ENCODE measurements around the gene PRDM5. TPM values are rescaled to one million over a fixed set of nuclear protein-coding genes. Genes with fewer than 3 reads are reported as not detected.

PRDM5 gene
- total and polyA plus RNA-seq, 4 donors = 4.4 to 26.0 (median 9.3) TPM

DNA sequence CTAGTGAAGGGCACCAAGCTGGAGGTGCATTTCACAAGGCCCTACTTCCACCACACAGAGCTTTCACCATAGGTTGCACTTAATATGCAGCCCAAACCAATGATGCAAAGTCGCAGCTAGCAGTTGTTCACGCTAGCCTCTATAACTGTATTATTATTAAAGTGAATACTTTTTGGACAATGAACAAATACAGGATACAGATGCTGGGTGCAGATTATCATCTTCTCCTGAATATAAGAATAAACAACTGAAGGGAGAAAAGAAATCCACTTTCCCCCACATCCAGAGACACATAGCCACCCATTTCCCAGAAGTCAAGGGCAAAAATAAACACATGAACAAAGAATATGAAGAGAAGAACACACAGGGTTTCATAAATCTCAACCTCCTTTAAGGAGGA lies 107.2 kb downstream of the PRDM5 start:
- Histone ChIP-seq H3K4me1 (ENCODE audit: control insufficient read depth in 1 of 2, insufficient read depth in 2 of 2, low read length in 2 of 2) (no peaks in the 10 kb centered on the region), H3K27me3 (ENCODE audit: control insufficient read depth in 1 of 2, insufficient read depth in 2 of 2, low read length in 1 of 2) (no peaks in the 10 kb centered on the region), H3K9me3 (ENCODE audit: control insufficient read depth, low read length) (no peaks in the 10 kb centered on the region), H3K27ac (ENCODE audit: low read depth in 1 of 2, low read length in 2 of 2) (no peak overlapping the region), H3K36me3 (ENCODE audit: control insufficient read depth in 1 of 2, insufficient read depth in 2 of 2, low read length in 1 of 2) (peaks cover 0 to 2% of the 10 kb centered on the region in 2 donors), H3K4me3 (ENCODE audit: low read length in 2 of 2) (no peak overlapping the region)
- ATAC-seq (ENCODE audit: low FRiP score) (no peak), DNase-seq (no peak)
- 97 to 99% methylated on average over 2 of the region's 2 CpGs for WGBS, 2 donors
- intact Hi-C loops (cut with DNase I) = no loop called here

DNA sequence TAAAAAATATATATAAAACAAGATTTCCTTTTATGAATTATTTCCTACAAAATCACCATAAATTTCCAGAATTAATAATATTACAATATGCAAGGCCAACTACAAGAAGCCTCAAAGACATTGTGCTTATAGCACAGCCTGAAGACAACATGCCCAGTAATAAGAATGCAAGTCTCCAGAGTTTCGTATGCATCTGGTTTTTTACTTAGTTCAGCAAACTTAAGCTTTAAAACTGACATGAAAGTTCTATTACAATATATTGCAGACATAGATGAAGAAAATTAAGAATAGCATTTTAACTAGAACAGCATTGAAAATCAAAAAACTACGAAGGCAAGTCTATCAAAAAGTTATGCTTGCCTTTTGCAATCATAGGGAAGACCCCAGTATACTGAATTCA lies 107.6 kb downstream of the PRDM5 start:
- H3K4me1 ChIP-seq (ENCODE audit: control insufficient read depth in 1 of 2, insufficient read depth in 2 of 2, low read length in 2 of 2) = no peaks in the 10 kb centered on the region
- H3K27me3 ChIP-seq (ENCODE audit: control insufficient read depth in 1 of 2, insufficient read depth in 2 of 2, low read length in 1 of 2) = no peaks in the 10 kb centered on the region
- 90 to 92% methylated on average over 2 of the region's 2 CpGs for WGBS, 2 donors
- H3K9me3 ChIP-seq (ENCODE audit: control insufficient read depth, low read length) = no peaks in the 10 kb centered on the region
- intact Hi-C loops (cut with DNase I) = no loop called here
- DNase-seq (no peak), ATAC-seq (ENCODE audit: low FRiP score) (no peak)
- H3K36me3 ChIP-seq (ENCODE audit: control insufficient read depth in 1 of 2, insufficient read depth in 2 of 2, low read length in 1 of 2) = peaks cover 0 to 2% of the 10 kb centered on the region in 2 donors
- H3K4me3 ChIP-seq (ENCODE audit: low read length in 2 of 2) = no peak overlapping the region
- no peak overlapping the region for H3K27ac ChIP-seq (ENCODE audit: low read depth in 1 of 2, low read length in 2 of 2)

DNA sequence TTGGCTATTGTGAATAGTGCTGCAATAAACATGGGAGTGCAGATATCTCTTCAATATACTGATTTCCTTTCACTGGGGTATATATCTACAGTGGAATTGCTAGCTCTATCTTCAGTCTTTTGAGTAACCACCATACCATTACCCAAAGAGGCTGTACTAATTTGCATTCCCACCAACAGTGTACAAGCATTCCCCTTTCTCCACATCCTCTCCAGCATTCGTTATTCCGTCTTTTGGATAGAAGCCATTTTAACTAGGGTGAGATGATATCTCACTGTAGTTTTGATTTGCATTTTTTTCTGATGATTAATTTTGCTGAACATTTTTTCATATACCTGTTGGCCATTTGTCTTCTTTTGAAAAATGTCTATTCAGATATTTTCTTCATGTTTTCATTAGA lies 110.3 kb downstream of the PRDM5 start:
- Histone ChIP-seq H3K4me3 (ENCODE audit: low read length in 2 of 2) (no peak overlapping the region), H3K4me1 (ENCODE audit: control insufficient read depth in 1 of 2, insufficient read depth in 2 of 2, low read length in 2 of 2) (no peaks in the 10 kb centered on the region), H3K36me3 (ENCODE audit: control insufficient read depth in 1 of 2, insufficient read depth in 2 of 2, low read length in 1 of 2) (peaks cover 0 to 2% of the 10 kb centered on the region in 2 donors), H3K9me3 (ENCODE audit: control insufficient read depth, low read length) (no peaks in the 10 kb centered on the region), H3K27ac (ENCODE audit: low read depth in 1 of 2, low read length in 2 of 2) (no peak overlapping the region), H3K27me3 (ENCODE audit: control insufficient read depth in 1 of 2, insufficient read depth in 2 of 2, low read length in 1 of 2) (no peaks in the 10 kb centered on the region)
- DNase-seq (no peak), ATAC-seq (ENCODE audit: low FRiP score) (no peak)
- WGBS, 2 donors = 72 to 84% methylated on average over 2 of the region's 2 CpGs
- intact Hi-C loops (cut with DNase I) = no loop called here

DNA sequence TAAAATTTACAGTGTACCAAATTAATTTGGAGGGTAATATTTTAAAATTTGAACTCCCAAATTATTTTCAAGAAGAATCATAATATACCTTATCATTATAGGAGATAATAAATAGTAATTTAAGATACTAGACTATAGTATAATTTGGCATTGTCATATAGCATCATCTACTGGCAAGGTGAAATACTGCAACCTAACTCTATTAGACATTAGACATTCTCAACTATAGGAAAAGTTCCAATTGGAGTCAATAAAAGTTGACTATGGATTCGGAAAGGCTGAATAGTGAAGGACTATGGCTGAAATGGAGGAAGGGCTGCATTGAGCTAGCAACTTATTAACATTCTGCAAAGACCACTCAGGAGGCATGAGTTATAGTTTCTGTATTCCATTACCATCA lies 113.0 kb downstream of the PRDM5 start:
- Histone ChIP-seq H3K4me1 (ENCODE audit: control insufficient read depth in 1 of 2, insufficient read depth in 2 of 2, low read length in 2 of 2) (no peaks in the 10 kb centered on the region), H3K4me3 (ENCODE audit: low read length in 2 of 2) (no peak overlapping the region), H3K9me3 (ENCODE audit: control insufficient read depth, low read length) (no peaks in the 10 kb centered on the region), H3K27me3 (ENCODE audit: control insufficient read depth in 1 of 2, insufficient read depth in 2 of 2, low read length in 1 of 2) (no peaks in the 10 kb centered on the region), H3K27ac (ENCODE audit: low read depth in 1 of 2, low read length in 2 of 2) (no peak overlapping the region), H3K36me3 (ENCODE audit: control insufficient read depth in 1 of 2, insufficient read depth in 2 of 2, low read length in 1 of 2) (no peaks in the 10 kb centered on the region)
- intact Hi-C loops (cut with DNase I) = no loop called here
- ATAC-seq (ENCODE audit: low FRiP score) (no peak), DNase-seq (no peak)
- WGBS, 2 donors = 97 to 100% methylated on average over 1 of the region's 1 CpG

DNA sequence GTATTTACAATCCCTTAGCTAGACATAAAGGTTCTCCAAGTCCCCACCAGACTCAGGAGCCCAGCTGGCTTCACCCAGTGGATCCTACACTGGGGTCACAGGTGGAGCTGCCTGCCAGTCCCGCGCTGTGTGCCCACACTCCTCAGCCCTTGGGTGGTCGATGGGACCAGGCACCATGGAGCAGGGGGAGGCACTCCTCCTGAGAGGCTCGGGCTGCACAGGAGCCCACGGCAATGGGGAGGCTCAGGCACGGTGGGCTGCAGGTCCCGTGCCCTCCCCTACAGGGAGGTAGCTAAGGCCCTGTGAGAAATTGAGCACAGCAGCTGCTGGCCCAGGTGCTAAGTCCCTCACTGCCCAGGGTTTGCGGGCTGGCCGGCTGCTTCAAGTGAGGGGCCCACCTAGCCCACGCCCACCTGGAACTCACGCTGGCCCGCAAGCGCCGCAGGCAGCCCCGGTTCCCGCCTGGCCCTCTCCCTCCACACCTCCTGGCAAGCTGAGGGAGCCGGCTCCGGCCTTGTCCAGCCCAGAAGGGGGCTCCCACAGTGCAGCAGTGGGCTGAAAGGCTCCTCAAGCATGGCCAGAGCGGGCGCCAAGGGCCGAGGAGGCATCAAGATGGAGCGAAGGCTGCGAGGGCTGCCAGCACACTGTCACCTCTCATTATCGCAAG lies 113.9 kb downstream of the PRDM5 start:
- Histone ChIP-seq H3K27me3 (ENCODE audit: control insufficient read depth in 1 of 2, insufficient read depth in 2 of 2, low read length in 1 of 2) (no peaks in the 10 kb centered on the region), H3K36me3 (ENCODE audit: control insufficient read depth in 1 of 2, insufficient read depth in 2 of 2, low read length in 1 of 2) (no peaks in the 10 kb centered on the region), H3K27ac (ENCODE audit: low read depth in 1 of 2, low read length in 2 of 2) (no peak overlapping the region), H3K9me3 (ENCODE audit: control insufficient read depth, low read length) (no peaks in the 10 kb centered on the region), H3K4me1 (ENCODE audit: control insufficient read depth in 1 of 2, insufficient read depth in 2 of 2, low read length in 2 of 2) (no peaks in the 10 kb centered on the region), H3K4me3 (ENCODE audit: low read length in 2 of 2) (no peak overlapping the region)
- WGBS, 2 donors = 97 to 98% methylated on average over 22 to 24 of the region's 24 CpGs
- intact Hi-C loops (cut with DNase I) = no loop called here
- DNase-seq (peak in 1 of 2 donors; percentile 42), ATAC-seq (ENCODE audit: low FRiP score) (no peak)

DNA sequence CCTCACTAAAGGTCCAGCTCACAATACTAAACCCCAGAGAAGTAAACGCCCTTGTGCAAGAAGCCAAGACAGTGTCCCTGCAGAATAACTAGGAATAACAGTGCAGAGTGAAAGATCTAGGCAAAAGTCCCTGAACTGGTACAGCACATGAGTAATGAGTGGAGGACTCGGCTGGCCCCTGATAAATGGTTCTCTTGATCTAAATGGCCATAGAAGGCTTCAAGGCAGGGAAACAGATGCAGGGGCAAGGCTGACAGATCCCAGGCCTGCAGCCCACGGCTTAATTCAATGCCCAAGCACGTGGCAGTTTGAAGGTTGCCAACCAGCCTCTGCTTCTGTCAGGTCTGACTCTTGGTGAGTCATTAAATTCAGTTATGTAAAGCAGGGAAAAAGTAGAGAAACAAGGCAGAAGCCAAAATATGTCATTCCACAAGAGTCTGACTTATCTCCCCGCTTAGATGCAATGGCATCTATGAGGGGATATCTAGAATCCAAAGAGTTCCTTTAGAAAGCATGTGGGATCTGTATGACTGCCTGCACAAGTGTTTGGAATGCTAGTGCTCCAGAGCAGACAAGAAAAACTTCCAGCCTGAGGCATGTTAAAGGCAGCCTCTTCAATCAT lies 121.3 kb downstream of the PRDM5 start:
- peak overlapping the region in 1 of 2 donors; percentile 44 for H3K27ac ChIP-seq (ENCODE audit: low read depth in 1 of 2, low read length in 2 of 2)
- intact Hi-C loops (cut with DNase I) = no loop called here
- H3K4me3 ChIP-seq (ENCODE audit: low read length in 2 of 2) = no peak overlapping the region
- WGBS, 2 donors = 3 to 6% methylated on average over 5 of the region's 5 CpGs
- ATAC-seq (ENCODE audit: low FRiP score) (peak; percentile 85), DNase-seq (peak; percentile 66 to 78)
- H3K36me3 ChIP-seq (ENCODE audit: control insufficient read depth in 1 of 2, insufficient read depth in 2 of 2, low read length in 1 of 2) = peaks cover 0 to 1% of the 10 kb centered on the region in 2 donors
- H3K4me1 ChIP-seq (ENCODE audit: control insufficient read depth in 1 of 2, insufficient read depth in 2 of 2, low read length in 2 of 2) = peaks cover 0 to 2% of the 10 kb centered on the region in 2 donors
- no peaks in the 10 kb centered on the region for H3K9me3 ChIP-seq (ENCODE audit: control insufficient read depth, low read length)
- no peaks in the 10 kb centered on the region for H3K27me3 ChIP-seq (ENCODE audit: control insufficient read depth in 1 of 2, insufficient read depth in 2 of 2, low read length in 1 of 2)

DNA sequence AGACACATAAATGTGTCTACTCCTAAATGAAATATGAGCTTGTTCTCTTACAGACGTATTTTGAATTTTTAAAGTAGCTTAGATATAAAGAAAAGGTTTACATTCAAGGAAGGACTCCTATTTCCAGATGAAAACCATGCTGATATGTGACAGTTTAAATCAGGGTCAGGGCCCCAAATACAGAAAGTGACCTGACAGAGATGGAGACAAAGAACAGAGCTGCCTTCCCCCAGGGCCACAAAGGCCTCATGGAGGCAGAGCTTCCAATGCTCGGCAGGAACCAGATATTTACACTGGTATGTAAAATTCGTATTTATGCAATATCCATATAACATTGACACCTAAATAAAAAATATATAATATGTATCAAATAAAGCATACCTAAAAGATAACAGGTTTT lies 124.0 kb downstream of the PRDM5 start:
- Histone ChIP-seq H3K27me3 (ENCODE audit: control insufficient read depth in 1 of 2, insufficient read depth in 2 of 2, low read length in 1 of 2) (no peaks in the 10 kb centered on the region), H3K36me3 (ENCODE audit: control insufficient read depth in 1 of 2, insufficient read depth in 2 of 2, low read length in 1 of 2) (peaks cover 0 to 1% of the 10 kb centered on the region in 2 donors), H3K4me1 (ENCODE audit: control insufficient read depth in 1 of 2, insufficient read depth in 2 of 2, low read length in 2 of 2) (peaks cover 0 to 2% of the 10 kb centered on the region in 2 donors), H3K9me3 (ENCODE audit: control insufficient read depth, low read length) (no peaks in the 10 kb centered on the region), H3K27ac (ENCODE audit: low read depth in 1 of 2, low read length in 2 of 2) (no peak overlapping the region), H3K4me3 (ENCODE audit: low read length in 2 of 2) (no peak overlapping the region)
- WGBS, 2 donors = 96% methylated on average over 3 of the region's 3 CpGs
- intact Hi-C loops (cut with DNase I) = no loop called here
- ATAC-seq (ENCODE audit: low FRiP score) (no peak), DNase-seq (no peak)

DNA sequence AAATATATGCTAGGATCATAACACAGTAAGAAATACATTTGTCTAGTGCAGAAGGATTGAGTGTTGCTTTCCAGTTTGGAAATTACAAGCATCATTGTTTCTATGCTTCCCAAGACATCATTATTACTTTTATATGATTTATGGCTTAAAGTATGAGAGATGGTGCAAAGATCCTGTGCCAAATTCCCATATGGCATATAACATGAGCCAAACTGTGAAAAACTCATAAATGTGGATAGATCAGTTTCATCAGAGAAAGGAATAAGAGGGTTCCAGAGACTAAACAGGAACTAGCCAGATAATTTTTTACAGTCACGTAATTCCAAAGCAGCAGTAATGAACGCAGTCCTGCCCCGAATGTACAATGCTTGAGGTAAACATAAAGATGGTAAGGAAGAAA lies 126.3 kb downstream of the PRDM5 start:
- Histone ChIP-seq H3K4me3 (ENCODE audit: low read length in 2 of 2) (no peak overlapping the region), H3K4me1 (ENCODE audit: control insufficient read depth in 1 of 2, insufficient read depth in 2 of 2, low read length in 2 of 2) (no peaks in the 10 kb centered on the region), H3K27ac (ENCODE audit: low read depth in 1 of 2, low read length in 2 of 2) (no peak overlapping the region), H3K36me3 (ENCODE audit: control insufficient read depth in 1 of 2, insufficient read depth in 2 of 2, low read length in 1 of 2) (peaks cover 0 to 1% of the 10 kb centered on the region in 2 donors), H3K9me3 (ENCODE audit: control insufficient read depth, low read length) (no peaks in the 10 kb centered on the region), H3K27me3 (ENCODE audit: control insufficient read depth in 1 of 2, insufficient read depth in 2 of 2, low read length in 1 of 2) (no peaks in the 10 kb centered on the region)
- intact Hi-C loops (cut with DNase I) = no loop called here
- ATAC-seq (ENCODE audit: low FRiP score) (no peak), DNase-seq (no peak)
- WGBS, 2 donors = 94 to 95% methylated on average over 3 of the region's 3 CpGs

DNA sequence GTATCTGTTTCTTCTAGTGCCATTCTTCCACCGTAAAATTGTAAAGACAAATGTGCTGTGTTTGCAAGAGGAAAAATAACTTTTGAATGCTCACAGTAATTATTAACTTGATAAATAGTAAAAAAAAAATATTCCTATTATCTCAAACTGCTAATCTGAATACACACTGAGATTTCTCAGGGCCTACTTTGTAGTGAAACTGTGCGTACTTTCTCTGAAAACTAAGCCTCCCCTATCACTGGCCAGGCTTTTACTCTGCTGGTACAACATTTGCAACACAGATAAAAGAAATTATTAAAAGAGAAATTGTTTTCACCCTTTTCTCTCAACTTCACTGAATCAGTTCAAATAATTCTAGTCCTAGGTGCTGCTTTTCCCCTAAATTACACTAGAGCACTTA lies 137.3 kb downstream of the PRDM5 start:
- no peaks in the 10 kb centered on the region for H3K9me3 ChIP-seq (ENCODE audit: control insufficient read depth, low read length)
- intact Hi-C loops (cut with DNase I) = no loop called here
- ATAC-seq (ENCODE audit: low FRiP score) (no peak), DNase-seq (no peak)
- no peaks in the 10 kb centered on the region for H3K4me1 ChIP-seq (ENCODE audit: control insufficient read depth in 1 of 2, insufficient read depth in 2 of 2, low read length in 2 of 2)
- H3K27ac ChIP-seq (ENCODE audit: low read depth in 1 of 2, low read length in 2 of 2) = no peak overlapping the region
- WGBS, 2 donors = 94 to 97% methylated on average over 2 of the region's 2 CpGs
- no peak overlapping the region for H3K4me3 ChIP-seq (ENCODE audit: low read length in 2 of 2)
- no peaks in the 10 kb centered on the region for H3K36me3 ChIP-seq (ENCODE audit: control insufficient read depth in 1 of 2, insufficient read depth in 2 of 2, low read length in 1 of 2)
- H3K27me3 ChIP-seq (ENCODE audit: control insufficient read depth in 1 of 2, insufficient read depth in 2 of 2, low read length in 1 of 2) = no peaks in the 10 kb centered on the region
